Epithelial cell of esophagus (primary cell): ENCODE measurements around the gene KMO.

Experiments used
- DNase-seq: peaks from one replicate; pipeline ENCODE4 v3.0.0; 2010; ENCODE audit warnings: low read depth
- H3K4me3 ChIP-seq: 2 replicates; pipeline ENCODE4 v1.5.1; 2011; ENCODE audit warnings: mild to moderate bottlenecking, low read length, control low read depth
- TF ChIP-seq, protein P1 (sequence below): IDR thresholded peaks from 2 replicates; pipeline ENCODE4 v1.5.1; 2011; ENCODE audit warnings: low read depth, mild to moderate bottlenecking, low read length, control low read depth, inconsistent platforms; ENCODE audit not compliant: insufficient read depth; ENCODE audit errors: missing control alignments

Gene KMO

DNA sequence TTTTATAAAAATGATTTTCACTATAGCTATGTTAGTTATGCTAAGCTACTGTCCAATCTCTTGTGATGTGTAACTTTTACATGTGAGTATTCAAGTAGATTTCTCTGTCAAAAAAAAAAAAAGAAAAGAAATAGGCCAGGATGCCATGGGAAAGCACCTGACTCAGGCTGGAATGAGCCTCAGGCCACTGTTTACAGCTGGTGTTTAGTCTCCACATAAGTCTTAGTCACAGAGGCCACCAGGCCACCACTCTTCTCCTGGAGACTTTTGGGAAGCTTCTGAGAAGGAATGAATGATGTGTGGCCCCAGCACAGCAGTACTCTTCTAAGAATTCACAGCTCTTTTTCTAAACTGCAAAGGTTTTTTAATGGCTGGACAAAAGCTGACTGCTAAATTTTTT is 59.1 kb downstream of the KMO start:
- no peak overlapping the region for H3K4me3 ChIP-seq
- TF ChIP-seq, protein P1, sequence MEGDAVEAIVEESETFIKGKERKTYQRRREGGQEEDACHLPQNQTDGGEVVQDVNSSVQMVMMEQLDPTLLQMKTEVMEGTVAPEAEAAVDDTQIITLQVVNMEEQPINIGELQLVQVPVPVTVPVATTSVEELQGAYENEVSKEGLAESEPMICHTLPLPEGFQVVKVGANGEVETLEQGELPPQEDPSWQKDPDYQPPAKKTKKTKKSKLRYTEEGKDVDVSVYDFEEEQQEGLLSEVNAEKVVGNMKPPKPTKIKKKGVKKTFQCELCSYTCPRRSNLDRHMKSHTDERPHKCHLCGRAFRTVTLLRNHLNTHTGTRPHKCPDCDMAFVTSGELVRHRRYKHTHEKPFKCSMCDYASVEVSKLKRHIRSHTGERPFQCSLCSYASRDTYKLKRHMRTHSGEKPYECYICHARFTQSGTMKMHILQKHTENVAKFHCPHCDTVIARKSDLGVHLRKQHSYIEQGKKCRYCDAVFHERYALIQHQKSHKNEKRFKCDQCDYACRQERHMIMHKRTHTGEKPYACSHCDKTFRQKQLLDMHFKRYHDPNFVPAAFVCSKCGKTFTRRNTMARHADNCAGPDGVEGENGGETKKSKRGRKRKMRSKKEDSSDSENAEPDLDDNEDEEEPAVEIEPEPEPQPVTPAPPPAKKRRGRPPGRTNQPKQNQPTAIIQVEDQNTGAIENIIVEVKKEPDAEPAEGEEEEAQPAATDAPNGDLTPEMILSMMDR = no peak
- peak; percentile 96 for DNase-seq

DNA sequence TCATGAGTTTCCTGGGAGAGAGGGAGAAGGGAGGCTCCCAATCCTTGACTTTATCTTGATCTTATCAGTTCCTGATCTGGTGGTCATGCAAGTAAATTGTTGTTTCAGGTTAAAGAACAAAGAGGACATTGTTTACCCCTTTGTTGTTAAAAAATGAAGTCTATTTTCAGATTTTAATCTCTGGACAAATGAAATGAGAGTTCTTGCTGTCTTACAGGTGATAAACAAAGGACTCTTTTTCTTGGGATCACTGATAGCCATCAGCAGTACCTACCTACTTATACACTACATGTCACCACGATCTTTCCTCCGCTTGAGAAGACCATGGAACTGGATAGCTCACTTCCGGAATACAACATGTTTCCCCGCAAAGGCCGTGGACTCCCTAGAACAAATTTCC is 59.6 kb downstream of the KMO start:
- DNase-seq = no peak
- H3K4me3 ChIP-seq = no peak overlapping the region
- TF ChIP-seq, protein P1 = no peak

DNA sequence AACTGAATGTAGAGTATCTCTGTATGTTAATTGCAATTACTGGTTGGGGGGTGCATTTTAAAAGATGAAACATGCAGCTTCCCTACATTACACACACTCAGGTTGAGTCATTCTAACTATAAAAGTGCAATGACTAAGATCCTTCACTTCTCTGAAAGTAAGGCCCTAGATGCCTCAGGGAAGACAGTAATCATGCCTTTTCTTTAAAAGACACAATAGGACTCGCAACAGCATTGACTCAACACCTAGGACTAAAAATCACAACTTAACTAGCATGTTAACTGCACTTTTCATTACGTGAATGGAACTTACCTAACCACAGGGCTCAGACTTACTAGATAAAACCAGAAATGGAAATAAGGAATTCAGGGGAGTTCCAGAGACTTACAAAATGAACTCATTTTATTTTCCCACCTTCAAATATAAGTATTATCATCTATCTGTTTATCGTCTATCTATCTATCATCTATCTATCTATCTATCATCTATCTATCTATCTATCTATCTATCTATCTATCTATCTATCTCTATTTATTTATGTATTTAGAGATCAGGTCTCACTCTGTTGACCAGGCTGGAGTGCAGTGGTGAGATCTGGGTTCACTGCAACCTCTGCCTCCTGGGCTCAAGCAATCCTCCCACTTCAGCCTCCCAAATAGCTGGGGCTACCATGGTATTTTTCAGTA is 60.2 kb downstream of the KMO start:
- DNase-seq = peak; percentile 99
- TF ChIP-seq, protein P1 = no peak
- H3K4me3 ChIP-seq = no peak overlapping the region

DNA sequence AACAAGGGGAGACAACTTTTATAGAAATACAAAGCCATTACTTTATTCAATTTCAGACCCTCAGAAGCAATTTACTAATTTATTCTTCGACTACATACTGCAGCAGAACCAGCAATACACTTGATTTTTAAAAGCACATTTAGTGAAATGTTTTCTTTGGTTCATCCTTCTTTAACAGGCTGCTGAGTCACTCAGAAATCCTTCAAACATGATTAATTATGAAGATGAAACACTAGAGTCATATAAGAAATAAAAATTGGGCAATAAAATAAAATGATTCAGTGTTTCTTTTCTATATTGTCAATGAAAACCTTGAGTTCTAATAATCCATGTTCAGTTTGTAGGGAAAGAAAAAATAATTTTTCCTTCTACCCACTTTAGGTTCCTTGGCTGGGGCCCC is 61.0 kb downstream of the KMO start:
- TF ChIP-seq, protein P1 = no peak
- H3K4me3 ChIP-seq = no peak overlapping the region
- DNase-seq = peak; percentile 74

DNA sequence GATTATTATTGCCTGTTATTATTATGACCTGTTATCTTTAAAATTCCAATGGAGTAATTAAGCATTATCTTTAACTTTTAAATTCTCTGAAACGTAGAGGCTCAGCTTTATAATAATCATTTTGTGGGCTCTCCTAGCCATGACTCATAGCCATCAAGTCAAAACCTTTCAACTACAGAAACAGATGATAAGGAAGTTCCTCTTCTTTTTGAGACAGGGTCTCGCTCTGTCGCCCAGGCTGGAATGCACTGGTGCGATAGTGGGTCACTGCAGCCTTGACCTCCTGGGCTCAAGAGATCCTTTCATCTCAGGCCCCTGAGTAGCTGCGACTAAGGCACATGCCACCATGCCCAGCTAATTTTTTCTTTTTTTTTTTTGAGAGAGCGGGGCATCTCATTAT is 64.5 kb downstream of the KMO start:
- H3K4me3 ChIP-seq = no peak overlapping the region
- TF ChIP-seq, protein P1 = no peak
- no peak for DNase-seq

DNA sequence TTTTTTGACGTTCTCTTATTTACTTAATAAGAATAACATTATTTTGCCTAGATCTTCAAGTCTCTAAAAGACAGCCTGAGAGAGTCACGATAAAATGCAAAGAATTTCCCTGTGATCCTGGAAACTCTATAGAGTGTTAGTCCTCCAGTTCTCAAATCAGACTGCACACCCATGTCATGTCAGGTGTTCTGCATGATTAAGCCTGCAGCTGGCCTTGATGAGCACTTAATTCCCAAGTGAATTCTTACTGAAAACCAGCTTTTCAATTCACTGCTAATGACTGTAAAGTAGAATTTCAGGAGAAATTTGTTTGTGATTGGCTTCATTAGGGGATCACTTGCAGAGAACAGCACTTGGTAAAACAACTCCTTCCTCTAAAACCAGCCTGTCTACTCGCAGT is 66.1 kb downstream of the KMO start:
- TF ChIP-seq, protein P1 = no peak
- no peak for DNase-seq
- H3K4me3 ChIP-seq = no peak overlapping the region

DNA sequence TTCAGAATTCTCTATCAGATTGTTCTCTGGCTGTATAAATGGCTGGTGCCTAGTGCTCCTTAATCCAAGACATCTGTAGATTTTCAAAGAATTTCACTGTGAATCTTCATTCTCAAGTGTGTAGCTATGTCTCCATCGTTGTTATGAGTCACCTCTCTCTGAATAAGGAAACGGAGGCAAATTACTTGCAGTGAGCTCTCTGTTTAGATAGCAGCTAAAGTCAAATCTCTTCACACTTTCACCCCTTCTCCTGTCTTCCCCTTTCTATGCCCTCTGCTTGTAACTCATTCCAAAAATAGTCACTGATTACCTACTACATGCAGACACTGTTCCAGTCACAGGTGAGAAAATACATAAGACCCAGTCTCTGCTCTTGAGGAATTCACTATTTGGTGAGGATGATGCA is 68.3 kb downstream of the KMO start:
- DNase-seq = peak; percentile 46
- TF ChIP-seq, protein P1 = no peak
- no peak overlapping the region for H3K4me3 ChIP-seq
